GM21526 (cell line): ENCODE data around the gene TPRG1.

ENCODE experiments used
- ATAC-seq: cut with Tn5 transposase; IDR thresholded peaks from one replicate; pipeline ENCODE4 v1.9.1; 2021; ENCODE audit warnings: moderate library complexity; ENCODE audit not compliant: unreplicated experiment, low FRiP score

Gene TPRG1

GRCh38 chr3:189222927-189223636 lies 51.3 kb downstream of the TPRG1 start:
- no peak for ATAC-seq

GRCh38 chr3:189225431-189225830 lies 53.7 kb downstream of the TPRG1 start:
- no peak for ATAC-seq

- no peak for ATAC-seq
Observed at GRCh38 chr3:189227249-189227648, 55.5 kb downstream of the TPRG1 start.

DNA sequence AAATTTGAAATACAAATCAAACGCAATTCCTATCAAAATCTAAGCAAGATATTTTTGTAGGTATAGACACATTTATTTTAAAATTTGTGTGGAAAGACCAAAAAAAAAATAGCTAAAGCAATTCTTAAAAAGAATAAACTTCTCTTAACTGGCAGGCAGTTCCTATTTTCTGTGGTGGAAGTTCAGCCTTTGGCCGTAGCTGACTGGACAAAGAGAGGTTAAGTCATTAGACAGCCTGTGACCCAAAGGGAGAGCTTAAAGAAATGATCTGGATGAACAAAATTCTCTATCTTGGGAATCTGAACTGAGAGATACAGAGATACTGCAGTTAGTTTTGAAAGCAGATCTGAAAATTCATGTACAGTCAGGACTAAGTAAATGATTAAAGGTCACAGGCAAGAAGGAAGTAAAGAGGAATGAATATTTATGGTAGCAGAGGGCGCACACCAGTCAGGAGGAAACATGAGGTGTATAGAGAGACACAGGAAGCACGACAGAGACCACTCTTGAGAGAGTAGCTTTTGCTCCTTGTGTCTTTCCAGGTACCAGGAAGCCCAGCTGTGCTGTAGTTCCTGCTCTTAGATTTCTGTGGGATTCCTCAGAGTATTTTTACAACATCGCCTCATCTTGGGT lies 57.5 kb downstream of the TPRG1 start:
- no peak for ATAC-seq

DNA sequence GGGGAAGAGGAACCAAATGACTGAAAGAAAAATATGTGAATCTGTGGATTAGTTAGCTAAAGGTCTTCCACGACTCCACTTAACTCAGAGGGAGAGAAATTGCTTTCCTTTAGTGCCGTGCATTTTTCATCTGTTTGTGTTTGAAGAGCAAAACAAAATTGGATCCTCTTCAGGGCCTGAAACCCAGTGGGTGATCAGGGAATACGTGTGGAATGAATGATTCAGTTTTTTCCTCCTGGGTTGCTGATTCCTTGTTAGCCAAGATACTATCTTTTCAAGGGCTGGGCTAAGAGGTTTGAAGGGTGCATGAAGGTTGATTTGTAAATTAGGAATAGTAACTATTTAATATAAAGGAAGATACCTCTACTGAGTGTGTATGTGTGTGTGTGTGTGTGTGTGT lies 61.0 kb downstream of the TPRG1 start:
- no peak for ATAC-seq

- no peak for ATAC-seq
Observed at GRCh38 chr3:189233225-189233858, 61.6 kb downstream of the TPRG1 start.

DNA sequence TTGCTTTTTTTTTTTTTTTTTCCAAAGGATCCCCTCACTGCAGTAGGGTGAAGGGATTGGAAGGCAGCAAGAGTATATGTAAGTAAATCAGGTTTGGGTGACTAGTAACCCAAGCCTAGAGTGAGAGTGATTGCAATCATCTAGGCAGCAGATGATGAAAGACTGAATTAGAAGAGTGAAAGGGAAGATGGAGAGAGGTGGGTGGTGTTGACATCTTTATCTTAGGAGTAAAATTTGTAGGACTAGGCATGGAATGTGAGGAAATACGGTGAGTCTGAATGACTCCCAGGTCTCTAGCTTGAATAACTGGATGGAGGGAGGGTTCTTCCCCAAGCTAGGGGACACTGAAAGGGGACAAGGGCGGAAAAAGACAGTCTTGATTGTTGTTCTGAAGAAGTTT lies 63.4 kb downstream of the TPRG1 start:
- ATAC-seq = no peak

- ATAC-seq = peak; percentile 53
Observed at GRCh38 chr3:189236352-189236751, 64.6 kb downstream of the TPRG1 start.

- no peak for ATAC-seq
Observed at GRCh38 chr3:189237526-189237925, 65.8 kb downstream of the TPRG1 start.

DNA sequence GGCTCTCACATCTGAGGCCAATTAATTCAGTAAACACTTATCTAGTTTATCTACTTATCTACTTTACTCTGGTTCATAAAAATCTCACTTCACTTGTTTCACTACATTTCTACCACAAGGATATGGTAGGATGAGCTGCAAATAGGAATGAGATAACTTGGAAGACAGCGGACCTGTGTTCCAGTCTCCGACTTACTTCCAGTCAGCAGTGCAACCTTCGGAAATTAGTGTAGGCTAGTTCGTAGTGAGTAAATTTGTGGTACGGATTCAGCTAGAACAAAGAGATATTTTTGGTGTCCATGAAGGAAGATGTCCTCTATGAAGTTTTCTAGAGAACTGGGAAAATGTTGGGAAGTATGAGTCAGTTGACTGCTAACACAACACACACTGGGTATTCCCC lies 66.3 kb downstream of the TPRG1 start:
- ATAC-seq = no peak

DNA sequence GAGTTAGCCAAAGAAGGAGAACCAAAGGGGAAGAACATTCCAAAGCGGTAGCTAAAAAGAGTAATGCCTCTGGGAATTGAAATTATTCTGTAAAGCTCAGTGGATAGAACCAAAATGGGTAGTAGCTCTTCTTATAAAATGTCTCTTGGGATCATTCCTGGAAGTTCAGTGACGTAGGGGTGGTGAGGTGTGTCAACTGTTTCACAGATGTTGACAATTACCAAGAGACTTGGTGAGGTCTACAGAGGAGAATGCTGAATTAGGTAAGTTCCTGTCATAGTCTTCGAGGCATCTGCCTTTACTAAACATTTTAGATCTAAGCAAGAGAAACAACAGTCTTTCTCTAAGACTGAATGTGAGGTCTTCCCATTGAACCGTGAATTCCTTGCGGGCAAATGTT lies 67.8 kb downstream of the TPRG1 start:
- ATAC-seq = no peak

- no peak for ATAC-seq
Observed at GRCh38 chr3:189249987-189250386, 78.2 kb downstream of the TPRG1 start.

DNA sequence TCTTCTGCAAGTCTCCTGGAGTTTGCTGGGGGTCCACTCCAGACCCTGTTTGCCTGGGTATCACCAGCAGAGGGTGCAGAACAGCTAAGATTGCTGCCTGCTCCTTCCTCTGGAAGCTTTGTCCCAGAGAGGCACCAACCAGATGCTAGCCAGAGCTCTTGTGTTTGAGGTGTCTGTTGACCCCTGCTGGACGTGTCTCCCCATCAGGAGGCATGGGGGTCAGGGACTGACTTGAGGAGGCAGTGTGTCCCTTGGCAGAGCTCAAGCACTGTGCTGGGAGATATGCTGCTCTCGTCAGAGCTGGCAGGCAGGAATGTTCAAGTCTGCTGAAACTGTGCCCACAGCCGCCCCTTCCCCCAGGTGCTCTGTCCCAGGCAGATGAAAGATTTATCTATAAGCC lies 86.5 kb downstream of the TPRG1 start:
- ATAC-seq = no peak

- ATAC-seq = no peak
Observed at GRCh38 chr3:189260556-189261493, 89.1 kb downstream of the TPRG1 start.

DNA sequence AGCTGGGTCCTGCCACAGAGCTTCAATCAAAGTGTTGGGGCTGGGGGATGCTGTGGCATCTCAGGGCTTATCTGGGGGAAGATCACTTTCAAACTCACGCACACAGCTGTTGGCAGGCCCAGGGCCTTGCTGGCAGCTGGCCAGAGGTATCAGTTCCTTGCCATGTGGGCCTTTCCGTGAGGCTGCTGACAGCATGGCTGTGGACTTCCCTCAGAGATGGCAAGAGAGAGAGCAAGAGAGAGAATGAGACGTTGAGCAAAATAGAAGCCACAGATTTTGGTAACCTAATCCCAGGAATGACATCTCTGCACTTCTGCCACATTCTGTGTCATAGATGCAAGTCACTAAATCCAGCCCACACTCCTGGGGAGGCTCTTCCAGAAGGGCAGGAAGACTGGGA lies 91.0 kb downstream of the TPRG1 start:
- ATAC-seq = no peak

DNA sequence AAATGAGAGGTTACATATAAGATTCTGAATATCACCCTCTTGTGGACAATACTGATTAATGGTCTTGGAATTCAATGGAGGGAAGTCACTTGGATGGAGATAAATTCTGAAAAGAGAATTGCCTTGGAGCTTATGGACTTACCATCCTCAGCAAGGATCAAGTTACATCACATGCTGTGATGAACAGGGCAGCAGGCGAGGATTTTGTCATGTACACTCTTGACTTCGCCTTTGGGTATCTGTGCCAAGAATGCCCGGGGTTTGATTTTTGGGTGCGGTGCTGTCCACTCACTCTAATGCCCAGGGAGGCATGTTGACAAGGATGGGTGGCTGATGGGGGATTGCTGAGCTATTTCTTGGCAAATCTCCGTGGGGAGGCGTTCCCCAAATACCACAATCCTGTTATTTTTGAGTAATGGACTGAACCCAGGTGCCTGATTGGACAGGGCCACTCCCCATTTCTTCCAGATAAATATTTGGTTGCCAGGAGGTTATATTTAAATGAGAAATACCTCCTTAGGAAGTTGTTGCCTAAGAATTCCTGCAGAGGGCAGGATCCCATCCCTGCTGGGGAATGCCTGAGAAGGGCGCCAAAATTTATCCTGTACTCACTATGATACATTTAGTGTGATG lies 96.3 kb downstream of the TPRG1 start:
- no peak for ATAC-seq

- ATAC-seq = no peak
Observed at GRCh38 chr3:189269365-189269764, 97.6 kb downstream of the TPRG1 start.

- peak; percentile 81 for ATAC-seq
Observed at GRCh38 chr3:189270248-189270832, 98.6 kb downstream of the TPRG1 start.

- no peak for ATAC-seq
Observed at GRCh38 chr3:189272500-189273119, 100.8 kb downstream of the TPRG1 start.

DNA sequence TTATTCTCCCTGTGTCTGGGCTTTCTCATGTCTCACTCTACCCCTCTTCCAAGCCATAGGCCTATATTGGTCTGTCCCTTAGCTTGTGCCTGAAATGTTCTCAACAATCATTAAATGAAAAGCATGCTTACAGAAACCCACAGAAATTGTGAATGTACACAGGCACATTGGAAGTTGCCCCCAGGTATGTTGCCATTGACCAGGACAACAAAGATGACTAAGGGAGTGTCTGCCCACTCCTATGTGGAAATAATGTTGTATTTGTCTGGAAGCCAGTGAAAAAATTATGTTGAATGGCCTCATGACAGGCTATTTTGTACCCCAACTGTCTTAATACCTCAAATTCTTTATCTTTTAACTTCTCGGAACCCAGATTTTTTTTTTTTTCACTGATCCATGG lies 102.0 kb downstream of the TPRG1 start:
- no peak for ATAC-seq
